Kidney epithelial cell (primary cell): Measurements from ENCODE around the gene ACP6. TPM values are rescaled to one million over a fixed set of nuclear protein-coding genes. Genes with fewer than 3 reads are reported as not detected.

Experiments used
- DNase-seq: peaks from one replicate; pipeline ENCODE4 v3.0.0-alpha.2; 2010; ENCODE audit warnings: low read depth
- H3K27me3 ChIP-seq: 2 replicates; pipeline ENCODE4 v1.6.0; 2011; ENCODE audit warnings: low read length; ENCODE audit not compliant: control insufficient read depth, insufficient read depth
- H3K36me3 ChIP-seq: 2 replicates; pipeline ENCODE4 v1.5.1; 2011; ENCODE audit warnings: low read length; ENCODE audit not compliant: control insufficient read depth, insufficient read depth
- H3K4me3 ChIP-seq: 2 replicates; pipeline ENCODE4 v1.5.1; 2011; ENCODE audit warnings: low read depth, mild to moderate bottlenecking, control low read depth, low read length
- CTCF ChIP-seq: IDR thresholded peaks from 2 replicates; pipeline ENCODE4 v1.5.1; 2011; ENCODE audit warnings: mild to moderate bottlenecking, moderate library complexity, low read length, control low read depth, inconsistent platforms; ENCODE audit not compliant: insufficient read depth, poor library complexity, severe bottlenecking
- total RNA-seq: library from RNA; depleted of rRNA; stranded (reverse); fragments of >200 nt; gene quantifications from 2 replicates; pipeline ENCODE4 v1.2.3, GENCODE V29; 2015

ACP6 gene
- total RNA-seq, 1 donor from 2014 or later, result 12.5 TPM

GRCh38 chr1:147613506-147613905 lies 56.8 kb downstream of the ACP6 start:
- TF ChIP-seq CTCF, result no peak
- no peak for DNase-seq
- Histone ChIP-seq H3K27me3 (no peaks in the 10 kb centered on the region), H3K36me3 (peaks cover 2% of the 10 kb centered on the region), H3K4me3 (no peak overlapping the region)

- Histone ChIP-seq H3K36me3 (peaks cover 2% of the 10 kb centered on the region), H3K27me3 (no peaks in the 10 kb centered on the region), H3K4me3 (no peak overlapping the region)
- no peak for DNase-seq
- TF ChIP-seq CTCF, result no peak
Measured at GRCh38 chr1:147612366-147612765, 58.0 kb downstream of the ACP6 start.

- TF ChIP-seq CTCF, result no peak
- Histone ChIP-seq H3K4me3 (no peak overlapping the region), H3K27me3 (no peaks in the 10 kb centered on the region), H3K36me3 (peaks cover 2% of the 10 kb centered on the region)
- DNase-seq, result no peak
Measured at GRCh38 chr1:147611586-147611985, 58.7 kb downstream of the ACP6 start.

- no peaks in the 10 kb centered on the region for H3K27me3 ChIP-seq
- peaks cover 2% of the 10 kb centered on the region for H3K36me3 ChIP-seq
- no peak for DNase-seq
- TF ChIP-seq CTCF, result no peak
- H3K4me3 ChIP-seq, result no peak overlapping the region
Measured at GRCh38 chr1:147611021-147611426, 59.3 kb downstream of the ACP6 start.

GRCh38 chr1:147609358-147609757 lies 61.0 kb downstream of the ACP6 start:
- TF ChIP-seq CTCF, result no peak

GRCh38 chr1:147608596-147608995 lies 61.7 kb downstream of the ACP6 start:
- H3K27me3 ChIP-seq, result no peaks in the 10 kb centered on the region
- no peak for TF ChIP-seq CTCF
- peaks cover 2% of the 10 kb centered on the region for H3K36me3 ChIP-seq
- H3K4me3 ChIP-seq, result no peak overlapping the region
- no peak for DNase-seq

More at GRCh38 chr1:147609358-147609757, 61.0 kb downstream of the ACP6 start:
- H3K4me3 ChIP-seq, result no peak overlapping the region
- H3K27me3 ChIP-seq, result no peaks in the 10 kb centered on the region
- DNase-seq, result no peak
- H3K36me3 ChIP-seq, result peaks cover 2% of the 10 kb centered on the region
